ENCODE results near the gene ADH4.
"Not testable (repeated sequence)": the region's sequence is repeated elsewhere in the genome, so short reads cannot be mapped to it uniquely, and the experiment has no call there.

- not testable (repeated sequence) for TF ChIP-seq EZH2phosphoT487 (IDR thresholded peaks at IDR 0.05; ENCODE audit: unreplicated experiment); CREB1 (CRISPR knock-in tag; IDR thresholded peaks at IDR 0.05; ENCODE audit: low read depth); POLR2AphosphoS5 (IDR thresholded peaks at IDR 0.05; ENCODE audit: low read depth); CTCF (conservative IDR thresholded peaks at IDR 0.05; ENCODE audit: low read depth in 2 of 2); JUNB (IDR thresholded peaks at IDR 0.05; ENCODE audit: unreplicated experiment); EZH2 (IDR thresholded peaks at IDR 0.05; ENCODE audit: low read depth, unreplicated experiment); REST (IDR thresholded peaks at IDR 0.05; ENCODE audit: unreplicated experiment)
Measured at GRCh38 chr4:99080869-99081268, 63.2 kb downstream of the ADH4 start.

Measured in GM23338 (cell line).